Thymus (tissue), 11 donors: ENCODE data around the gene KNG1. TPM values are rescaled to one million over a fixed set of nuclear protein-coding genes. Genes with fewer than 3 reads are reported as not detected.

Source experiments
- DNase-seq, 9 donors: peaks; one replicate each; pipeline ENCODE4 v3.0.0-alpha.2; 2013; ENCODE audit warnings: low spot score in 9 of 9, low read depth in 6 of 9, missing footprints in 1 of 9
- H3K27ac ChIP-seq, 2 donors: one replicate each; pipeline ENCODE4 v1.5.1; 2013; ENCODE audit warnings: control low read depth in 1 of 2, low read depth in 1 of 2, low read length in 1 of 2, mild to moderate bottlenecking in 1 of 2, moderate library complexity in 1 of 2
- H3K27me3 ChIP-seq, 2 donors: one replicate each; pipeline ENCODE4 v1.5.1; 2013; ENCODE audit warnings: low read length in 1 of 2; ENCODE audit not compliant: control insufficient read depth in 2 of 2, insufficient read depth in 1 of 2
- H3K36me3 ChIP-seq, 2 donors: one replicate each; pipeline ENCODE4 v1.5.1; 2013; ENCODE audit warnings: low read length in 1 of 2, mild to moderate bottlenecking in 1 of 2, moderate library complexity in 1 of 2; ENCODE audit not compliant: control insufficient read depth in 2 of 2, insufficient read depth in 2 of 2
- H3K4me1 ChIP-seq, 2 donors: one replicate each; pipeline ENCODE4 v1.5.1; 2013; ENCODE audit warnings: low read length in 2 of 2; ENCODE audit not compliant: control insufficient read depth in 2 of 2, insufficient read depth in 2 of 2
- H3K4me3 ChIP-seq, 2 donors: one replicate each; pipeline ENCODE4 v1.5.1; 2013; ENCODE audit warnings: low read length in 2 of 2, control low read depth in 1 of 2, mild to moderate bottlenecking in 1 of 2
- H3K9me3 ChIP-seq, 2 donors: one replicate each; pipeline ENCODE4 v1.5.1; 2013; ENCODE audit warnings: low read length in 1 of 2, mild to moderate bottlenecking in 1 of 2; ENCODE audit not compliant: control insufficient read depth in 2 of 2, insufficient read depth in 1 of 2
- WGBS: extraction: QIAGEN DNeasy Blood & Tissue Kit; methylation state at CpG from one replicate; pipeline ENCODE4 v1.1.7; 2013; 5-methylcytosine and 5-hydroxymethylcytosine counted together
- polyA plus RNA-seq: library from polyadenylated mRNA; stranded (reverse); fragments of 200-250 nt; gene quantifications from one replicate; pipeline ENCODE4 v1.2.3, GENCODE V29; 2013
- total RNA-seq: library from RNA; stranded (reverse); fragments of 120-200 nt; gene quantifications from one replicate; pipeline ENCODE4 v1.2.4, GENCODE V29; 2013
- donor health status: healthy.

The KNG1 gene
- total and polyA plus RNA-seq, 2 donors, result 0.14 to 0.30 TPM

- WGBS, result 96% methylated on average over 8 of the region's 8 CpGs
- no peaks in the 10 kb centered on the region for H3K36me3 ChIP-seq
- H3K4me3 ChIP-seq, result no peak overlapping the region
- peaks cover 0 to 1% of the 10 kb centered on the region in 2 donors for H3K9me3 ChIP-seq
- H3K27ac ChIP-seq, result no peak overlapping the region
- no peaks in the 10 kb centered on the region for H3K4me1 ChIP-seq
- H3K27me3 ChIP-seq, result no peaks in the 10 kb centered on the region
- no peak for DNase-seq
Measured at GRCh38 chr3:186757686-186758220, 40.6 kb downstream of the KNG1 start.

GRCh38 chr3:186759231-186759930, 42.2 kb downstream of the KNG1 start:
- Histone ChIP-seq H3K9me3 (peaks cover 0 to 4% of the 10 kb centered on the region in 2 donors), H3K36me3 (no peaks in the 10 kb centered on the region), H3K27ac (no peak overlapping the region), H3K4me1 (no peaks in the 10 kb centered on the region), H3K27me3 (no peaks in the 10 kb centered on the region), H3K4me3 (no peak overlapping the region)
- 94% methylated on average over 11 of the region's 11 CpGs for WGBS
- DNase-seq, result no peak

GRCh38 chr3:186760141-186760833, 43.1 kb downstream of the KNG1 start:
- no peaks in the 10 kb centered on the region for H3K27me3 ChIP-seq
- H3K27ac ChIP-seq, result no peak overlapping the region
- no peaks in the 10 kb centered on the region for H3K36me3 ChIP-seq
- peaks cover 0 to 4% of the 10 kb centered on the region in 2 donors for H3K9me3 ChIP-seq
- H3K4me1 ChIP-seq, result no peaks in the 10 kb centered on the region
- DNase-seq, result no peak
- 97% methylated on average over 10 of the region's 10 CpGs for WGBS
- no peak overlapping the region for H3K4me3 ChIP-seq

- H3K36me3 ChIP-seq, result no peaks in the 10 kb centered on the region
- no peak for DNase-seq
- H3K4me3 ChIP-seq, result no peak overlapping the region
- no peaks in the 10 kb centered on the region for H3K4me1 ChIP-seq
- H3K27ac ChIP-seq, result no peak overlapping the region
- 97% methylated on average over 8 of the region's 8 CpGs for WGBS
- peaks cover 0 to 8% of the 10 kb centered on the region in 2 donors for H3K9me3 ChIP-seq
- H3K27me3 ChIP-seq, result no peaks in the 10 kb centered on the region
Measured at GRCh38 chr3:186760897-186761447, 43.8 kb downstream of the KNG1 start.

GRCh38 chr3:186772281-186772694, 55.1 kb downstream of the KNG1 start:
- peak overlapping the region in 1 of 2 donors; percentile 74 for H3K27ac ChIP-seq
- H3K9me3 ChIP-seq, result no peaks in the 10 kb centered on the region
- H3K4me3 ChIP-seq, result peak overlapping the region; percentile 53 to 59
- peak in 3 of 9 donors; percentile 8 to 59 (median 21) for DNase-seq
- WGBS, result 6% methylated on average over 26 of the region's 26 CpGs
- H3K4me1 ChIP-seq, result peaks cover 7 to 16% of the 10 kb centered on the region in 2 donors
- H3K27me3 ChIP-seq, result peaks cover 0 to 2% of the 10 kb centered on the region in 2 donors
- no peaks in the 10 kb centered on the region for H3K36me3 ChIP-seq

- peak overlapping the region; percentile 53 to 59 for H3K4me3 ChIP-seq
- peaks cover 7 to 16% of the 10 kb centered on the region in 2 donors for H3K4me1 ChIP-seq
- peak in 6 of 9 donors; percentile 25 to 72 (median 42) for DNase-seq
- H3K27me3 ChIP-seq, result peaks cover 0 to 2% of the 10 kb centered on the region in 2 donors
- 16% methylated on average over 28 of the region's 28 CpGs for WGBS
- peak overlapping the region; percentile 50 to 74 for H3K27ac ChIP-seq
- no peaks in the 10 kb centered on the region for H3K36me3 ChIP-seq
- H3K9me3 ChIP-seq, result no peaks in the 10 kb centered on the region
Measured at GRCh38 chr3:186772701-186773417, 55.7 kb downstream of the KNG1 start.

- DNase-seq, result no peak
- Histone ChIP-seq H3K9me3 (no peaks in the 10 kb centered on the region), H3K4me1 (peaks cover 7 to 16% of the 10 kb centered on the region in 2 donors), H3K4me3 (no peak overlapping the region), H3K27me3 (peaks cover 0 to 2% of the 10 kb centered on the region in 2 donors), H3K27ac (no peak overlapping the region), H3K36me3 (no peaks in the 10 kb centered on the region)
- WGBS, result 91% methylated on average over 8 of the region's 8 CpGs
Measured at GRCh38 chr3:186775999-186776398, 58.8 kb downstream of the KNG1 start.

- H3K36me3 ChIP-seq, result peaks cover 0 to 1% of the 10 kb centered on the region in 2 donors
- peaks cover 2 to 4% of the 10 kb centered on the region in 2 donors for H3K27me3 ChIP-seq
- H3K9me3 ChIP-seq, result peaks cover 0 to 3% of the 10 kb centered on the region in 2 donors
- no peak overlapping the region for H3K4me3 ChIP-seq
- 97% methylated on average over 5 of the region's 5 CpGs for WGBS
- DNase-seq, result no peak
- H3K4me1 ChIP-seq, result peaks cover 3 to 4% of the 10 kb centered on the region in 2 donors
- H3K27ac ChIP-seq, result no peak overlapping the region
Measured at GRCh38 chr3:186779204-186779603, 62.0 kb downstream of the KNG1 start.
